ENCODE results near the gene TMEM62.
"Not testable (repeated sequence)": the region's sequence is repeated elsewhere in the genome, so short reads cannot be mapped to it uniquely, and the experiment has no call there.

The TMEM62 gene

GRCh38 chr15:43125100-43125661, 8.2 kb upstream of the TMEM62 start:
- no peak for DNase-seq

DNA sequence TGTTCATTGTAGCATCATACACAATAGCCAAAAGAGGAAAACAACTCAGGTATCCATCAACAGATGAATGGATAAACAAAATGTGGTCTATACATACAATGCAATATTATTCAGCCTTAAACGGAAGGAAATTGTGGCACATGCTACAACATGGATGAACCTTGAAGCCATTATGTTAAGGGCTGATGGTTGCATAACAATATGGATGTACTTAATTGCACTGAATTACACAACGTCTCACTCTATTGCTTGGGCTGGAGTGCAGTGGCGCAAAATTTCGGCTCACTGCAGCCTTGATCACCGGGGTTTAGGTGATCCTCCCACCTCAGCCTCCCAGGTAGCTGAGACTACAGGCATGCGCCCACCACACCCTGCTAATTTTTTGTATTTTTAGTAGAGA, 7.0 kb upstream of the TMEM62 start:
- DNase-seq = no peak

DNA sequence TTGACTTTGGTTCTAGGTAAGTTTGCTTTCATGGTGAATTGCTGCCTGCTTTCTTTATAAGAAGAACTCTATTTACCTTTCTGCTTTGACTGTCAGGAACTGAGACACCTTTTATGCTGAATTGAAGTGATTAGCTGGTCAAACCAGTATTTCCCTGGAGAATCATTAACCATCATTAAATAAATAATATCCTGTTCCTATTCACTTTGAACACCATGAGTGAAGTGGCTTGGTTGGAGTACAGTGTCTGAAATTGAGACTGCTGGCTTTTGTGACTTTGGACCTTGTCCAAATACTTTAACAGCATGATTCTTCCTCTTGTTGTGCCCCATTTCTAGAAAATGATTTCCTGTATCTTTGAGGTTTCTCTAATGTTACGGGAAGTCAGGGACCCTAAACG, 5.6 kb upstream of the TMEM62 start:
- DNase-seq = no peak

DNA sequence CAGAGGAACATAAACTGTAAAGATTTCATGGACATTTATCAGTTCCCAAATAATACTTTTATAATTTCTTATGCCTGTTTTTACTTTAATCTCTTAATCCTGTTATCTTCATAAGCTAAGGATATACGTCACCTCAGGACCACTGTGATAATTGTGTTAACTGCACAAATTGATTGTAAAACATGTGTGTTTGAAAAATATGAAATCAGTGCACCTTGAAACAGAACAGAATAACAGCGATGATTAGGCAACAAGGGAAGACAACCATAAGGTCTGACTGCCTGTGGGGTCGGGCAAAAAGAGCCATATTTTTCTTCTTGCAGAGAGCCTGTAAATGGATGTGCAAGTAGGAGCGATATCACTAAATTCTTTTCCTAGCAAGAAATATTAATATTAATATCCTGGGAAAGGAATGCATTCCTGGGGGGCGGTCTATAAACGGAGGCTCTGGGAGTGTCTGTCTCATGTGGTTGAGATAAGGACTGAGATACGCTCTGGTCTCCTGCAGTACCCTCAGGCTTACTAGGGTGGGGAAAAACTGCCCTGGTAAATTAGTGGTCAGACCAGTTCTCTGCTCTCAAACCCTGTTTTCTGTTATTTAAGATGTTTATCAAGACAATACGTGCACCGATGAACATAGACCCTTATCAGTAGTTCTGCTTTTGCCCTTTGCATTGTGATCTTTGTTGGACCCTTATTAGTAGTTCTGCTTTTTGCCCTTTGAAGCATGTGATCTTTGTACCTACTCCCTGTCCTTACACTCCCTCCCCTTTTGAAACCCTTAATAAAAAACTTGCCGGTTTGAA, 5.0 kb upstream of the TMEM62 start:
- DNase-seq = peak; percentile 36

- no peak for DNase-seq
Observed at GRCh38 chr15:43128980-43129335, 4.4 kb upstream of the TMEM62 start.

DNA sequence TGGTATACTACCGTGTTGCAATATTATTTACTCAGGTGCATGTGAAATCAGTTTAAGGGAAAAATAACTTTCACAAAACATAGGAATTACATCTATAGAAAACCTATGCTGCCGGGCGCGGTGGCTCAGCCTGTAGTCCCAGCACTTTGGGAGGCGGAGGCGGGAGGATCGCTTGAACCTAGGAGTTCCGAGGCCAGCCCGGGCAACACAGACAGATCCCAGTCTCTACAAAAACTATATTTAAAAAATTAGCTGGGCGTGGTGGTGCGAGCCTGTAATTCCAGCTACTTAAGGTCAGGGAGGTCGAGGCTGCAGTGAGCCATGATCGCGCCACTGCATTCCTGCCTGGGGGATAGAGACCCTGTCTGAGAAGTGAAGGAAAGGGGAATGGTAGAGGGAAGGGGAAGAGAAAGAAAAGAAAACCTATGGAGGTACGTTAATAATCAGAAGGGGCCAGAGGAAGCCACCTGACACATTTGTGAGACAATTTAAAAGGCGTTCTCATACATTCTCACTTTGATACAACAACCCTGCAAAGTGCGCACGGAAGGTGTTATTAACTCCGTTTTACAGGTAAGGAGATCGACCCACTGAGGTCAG, 456 bp upstream of the TMEM62 start:
- DNase-seq = no peak

DNA sequence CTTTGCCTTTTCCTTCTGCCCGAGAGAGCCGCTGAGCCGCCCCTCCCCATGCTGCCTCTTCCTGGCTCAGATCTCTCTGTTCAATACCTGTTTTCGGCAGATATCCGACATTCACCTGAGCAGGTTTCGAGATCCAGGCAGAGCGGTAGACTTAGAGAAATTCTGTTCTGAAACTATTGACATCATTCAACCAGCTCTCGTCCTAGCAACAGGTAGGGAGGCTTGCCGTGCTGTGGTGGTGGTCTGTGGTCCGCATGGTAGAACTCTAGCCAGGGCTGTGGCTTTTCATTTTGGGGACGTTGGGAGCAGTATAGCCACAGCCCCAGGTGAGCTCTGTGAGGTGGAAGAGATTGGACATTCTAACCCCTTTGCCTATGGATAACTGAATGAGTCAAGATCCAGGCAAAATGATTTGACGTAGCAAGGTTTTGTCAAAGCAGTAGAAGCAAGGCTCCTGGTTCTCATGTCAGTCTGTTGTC, 810 bp downstream of the TMEM62 start:
- no peak for DNase-seq

- no peak for DNase-seq
Observed at GRCh38 chr15:43135351-43135750, 2.0 kb downstream of the TMEM62 start.

GRCh38 chr15:43143203-43143941, 10.0 kb downstream of the TMEM62 start:
- no peak for DNase-seq

- DNase-seq = peak; percentile 58
Observed at GRCh38 chr15:43144512-43144911, 11.1 kb downstream of the TMEM62 start.

DNA sequence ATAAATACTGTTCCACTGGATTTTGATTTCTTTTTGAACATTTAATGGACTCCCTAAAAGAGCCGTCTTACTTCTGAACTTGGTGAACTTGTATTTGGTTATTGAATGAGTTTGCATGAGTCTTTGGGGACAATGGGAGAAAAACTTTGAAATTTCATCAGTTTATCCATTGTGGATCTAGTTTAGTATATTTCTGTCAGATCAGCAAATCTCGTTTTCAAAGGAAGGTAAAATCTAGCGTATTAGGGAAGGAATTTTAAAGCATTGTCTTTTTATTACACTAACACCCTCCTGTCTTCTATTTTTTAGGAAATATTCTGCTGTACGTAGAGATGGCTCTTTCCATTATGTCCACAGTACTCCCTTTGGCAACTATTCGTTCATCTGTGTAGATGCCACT, 12.8 kb downstream of the TMEM62 start:
- DNase-seq = no peak

DNA sequence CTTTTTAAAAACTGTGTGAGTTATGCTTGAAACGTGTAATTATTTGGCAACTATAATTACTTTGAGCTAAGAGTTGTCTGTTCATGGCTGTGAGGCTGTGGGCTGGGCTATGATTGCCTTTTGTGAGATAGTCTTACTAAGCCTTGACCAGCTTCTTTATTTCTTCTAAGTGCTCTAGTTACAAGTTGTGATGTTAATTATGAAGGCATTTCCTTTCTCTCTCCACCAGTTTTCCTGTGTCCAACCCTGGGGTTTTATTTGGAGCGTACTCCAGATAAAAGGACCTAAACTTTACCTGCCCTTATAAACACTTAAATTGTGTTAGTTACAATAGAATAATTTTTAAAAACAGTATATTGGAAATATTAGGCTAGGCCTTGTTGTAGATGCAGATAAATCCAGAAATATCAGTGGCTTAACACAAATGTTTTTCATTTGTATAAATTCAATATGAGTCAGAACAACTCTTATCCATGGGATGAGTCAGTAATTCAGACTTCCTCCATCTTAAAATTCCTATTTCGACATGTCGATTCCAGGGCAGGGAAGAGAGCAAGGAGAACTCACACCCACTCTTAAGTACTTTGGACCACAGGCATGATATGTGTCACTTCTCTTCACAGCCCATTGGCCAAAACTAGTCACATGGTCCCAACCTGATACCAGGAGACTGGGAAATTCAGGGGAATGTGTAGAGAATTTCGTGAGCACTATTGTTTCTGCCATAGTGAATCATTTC, 17.0 kb downstream of the TMEM62 start:
- DNase-seq = no peak

DNA sequence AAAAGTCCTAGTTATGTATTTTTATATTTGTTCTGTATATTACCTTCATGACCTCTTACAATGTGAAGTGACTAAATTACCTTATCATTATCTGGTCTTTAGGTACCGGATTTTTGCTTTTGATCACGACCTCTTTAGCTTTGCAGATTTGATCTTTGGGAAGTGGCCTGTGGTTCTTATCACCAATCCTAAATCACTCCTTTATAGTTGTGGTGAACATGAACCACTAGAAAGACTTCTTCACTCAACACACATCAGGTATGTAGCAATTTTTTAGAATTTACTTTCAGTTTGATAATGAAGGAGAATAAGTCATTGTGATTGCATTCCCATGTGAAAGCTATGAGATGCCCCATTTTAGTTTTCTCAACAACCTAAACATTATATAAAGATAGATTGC, 18.3 kb downstream of the TMEM62 start:
- DNase-seq = peak; percentile 48

- no peak for DNase-seq
Observed at GRCh38 chr15:43153269-43153668, 19.9 kb downstream of the TMEM62 start.

DNA sequence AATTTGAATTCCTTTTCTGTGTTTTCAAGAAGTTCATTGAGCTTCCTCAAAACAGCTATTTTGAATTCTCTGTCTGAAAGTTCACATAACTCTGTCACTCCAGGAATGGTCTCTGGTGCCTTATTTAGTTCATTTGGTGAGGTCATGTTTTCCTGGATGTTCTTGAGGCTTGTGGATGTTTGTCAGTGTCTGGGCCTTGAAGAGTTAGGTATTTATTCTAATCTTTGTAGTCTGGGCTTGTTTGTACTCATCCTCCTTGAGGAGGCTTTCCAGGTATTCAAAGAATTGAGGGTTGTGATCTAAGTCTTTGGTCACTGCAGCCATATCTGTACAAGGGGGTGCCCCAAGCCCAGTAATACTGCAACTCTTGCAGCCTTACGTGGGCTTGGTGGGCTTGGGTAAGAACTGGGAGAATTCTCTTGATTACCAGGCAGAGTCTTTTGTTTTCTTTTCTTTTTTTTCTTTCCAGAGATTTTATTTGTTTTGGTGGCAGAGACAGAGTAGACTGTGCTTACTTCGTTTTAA, 32.5 kb downstream of the TMEM62 start:
- DNase-seq = no peak

DNA sequence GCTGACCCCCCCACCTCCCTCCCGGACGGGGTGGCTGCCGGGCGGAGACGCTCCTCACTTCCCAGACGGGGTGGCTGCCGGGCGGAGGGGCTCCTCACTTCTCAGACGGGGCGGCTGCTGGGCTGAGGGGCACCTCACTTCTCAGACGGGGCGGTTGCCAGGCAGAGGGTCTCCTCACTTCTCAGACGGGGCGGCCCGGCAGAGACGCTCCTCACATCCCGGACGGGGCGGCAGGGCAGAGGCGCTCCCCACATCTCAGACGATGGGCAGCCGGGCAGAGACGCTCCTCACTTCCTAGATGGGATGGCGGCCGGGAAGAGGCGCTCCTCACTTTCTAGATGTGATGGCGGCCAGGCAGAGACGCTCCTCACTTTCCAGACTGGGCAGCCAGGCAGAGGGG, 33.9 kb downstream of the TMEM62 start:
- not testable (repeated sequence) for DNase-seq

DNA sequence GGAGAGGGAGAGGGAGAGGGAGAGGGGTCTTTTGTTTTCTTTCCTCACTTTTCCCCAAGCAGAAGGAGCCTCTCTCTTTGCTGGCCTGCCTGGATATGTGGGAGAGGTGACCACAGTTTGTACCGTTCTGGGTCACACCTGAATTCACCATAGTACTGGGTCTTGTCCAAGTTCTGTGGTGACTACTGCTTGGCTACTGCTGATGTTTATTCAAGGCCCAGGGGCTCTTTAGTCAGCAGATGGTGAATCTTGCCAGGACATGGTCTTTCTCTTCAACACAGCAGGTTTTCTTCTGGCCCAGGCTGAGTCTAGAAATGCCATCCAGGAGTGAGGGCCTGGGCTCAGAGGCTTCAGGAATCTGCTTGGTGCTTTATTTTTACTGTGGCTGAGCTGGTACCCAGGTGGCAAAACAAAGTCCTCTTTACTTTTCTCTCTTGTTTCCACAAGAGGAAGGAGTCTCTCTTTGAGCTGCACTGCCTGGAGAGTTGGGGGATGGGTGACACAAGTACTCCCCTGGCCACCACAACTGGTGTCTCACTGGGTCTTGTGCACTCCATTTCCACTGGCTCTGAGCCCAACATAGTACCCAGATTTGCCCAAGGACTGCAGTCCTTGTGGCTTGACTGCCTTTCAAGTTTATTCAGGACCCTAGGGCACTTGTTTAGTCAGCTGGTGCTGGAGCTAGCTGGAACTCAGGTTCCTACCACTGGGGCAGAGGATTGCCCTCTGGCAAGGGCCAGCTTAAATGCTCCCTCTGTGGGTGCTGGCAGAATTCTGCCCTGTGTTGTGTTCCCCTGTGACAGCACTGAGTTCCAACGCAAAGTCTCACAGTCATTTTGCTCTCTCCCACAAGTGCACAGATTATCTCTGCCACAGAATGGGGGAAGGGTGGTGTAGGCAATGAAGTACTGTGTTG, 35.1 kb downstream of the TMEM62 start:
- DNase-seq = no peak

DNA sequence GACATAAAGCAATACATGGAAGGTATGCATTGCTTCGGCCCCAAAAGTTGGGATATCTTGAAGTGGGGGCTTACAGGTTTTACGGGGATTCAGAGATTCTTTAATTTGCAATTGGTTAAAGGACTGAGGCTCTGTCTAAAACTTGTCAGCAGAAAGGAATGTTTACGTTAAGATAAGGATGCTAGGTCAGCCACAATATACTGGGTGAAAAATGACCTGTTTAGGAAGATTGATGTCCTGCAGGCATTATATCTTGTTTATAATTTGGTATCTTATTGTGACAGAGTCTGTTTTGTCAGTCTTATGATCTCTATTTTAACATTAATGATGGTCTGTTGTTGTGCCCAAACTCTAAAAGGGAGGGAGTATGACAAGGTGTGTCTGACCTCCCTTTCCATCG, 36.5 kb downstream of the TMEM62 start:
- no peak for DNase-seq

- DNase-seq = not testable (repeated sequence)
Observed at GRCh38 chr15:43175656-43176309, 42.4 kb downstream of the TMEM62 start.

- DNase-seq = not testable (repeated sequence)
Observed at GRCh38 chr15:43177147-43177546, 43.8 kb downstream of the TMEM62 start.

DNA sequence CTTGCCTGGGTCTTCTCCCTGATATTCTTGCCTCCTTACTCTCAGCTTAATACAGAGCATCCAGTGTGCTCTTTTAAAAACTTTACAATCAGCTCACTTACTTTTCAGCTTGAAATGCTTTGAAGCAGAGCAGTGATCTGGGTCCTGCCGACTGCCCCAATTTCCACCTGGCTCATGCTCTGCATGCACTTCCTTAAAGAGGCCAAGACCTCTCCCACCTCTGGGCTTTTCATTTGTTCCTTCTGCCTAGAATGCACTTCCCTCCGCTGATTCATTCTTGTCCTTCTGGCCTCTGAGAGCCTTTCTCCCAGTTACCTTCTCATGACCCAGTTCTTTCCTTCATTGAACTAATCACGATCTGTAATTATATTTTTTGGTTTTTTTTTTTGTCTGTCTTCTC, 49.9 kb downstream of the TMEM62 start:
- DNase-seq = no peak
